AG10803 (cell line): ENCODE data around the gene L3MBTL4.

Experiments
- DNase-seq: peaks from one replicate; pipeline ENCODE4 v3.0.0; 2010; ENCODE audit warnings: low read depth
- H3K4me3 ChIP-seq: 2 replicates; pipeline ENCODE4 v1.5.1; 2011; ENCODE audit warnings: mild to moderate bottlenecking, low read length, control low read depth
- TF ChIP-seq, protein P1 (sequence below): conservative IDR thresholded peaks from 2 replicates; pipeline ENCODE4 v1.5.1; 2011; ENCODE audit warnings: mild to moderate bottlenecking, low read length, control low read depth, inconsistent platforms

The L3MBTL4 gene

DNA sequence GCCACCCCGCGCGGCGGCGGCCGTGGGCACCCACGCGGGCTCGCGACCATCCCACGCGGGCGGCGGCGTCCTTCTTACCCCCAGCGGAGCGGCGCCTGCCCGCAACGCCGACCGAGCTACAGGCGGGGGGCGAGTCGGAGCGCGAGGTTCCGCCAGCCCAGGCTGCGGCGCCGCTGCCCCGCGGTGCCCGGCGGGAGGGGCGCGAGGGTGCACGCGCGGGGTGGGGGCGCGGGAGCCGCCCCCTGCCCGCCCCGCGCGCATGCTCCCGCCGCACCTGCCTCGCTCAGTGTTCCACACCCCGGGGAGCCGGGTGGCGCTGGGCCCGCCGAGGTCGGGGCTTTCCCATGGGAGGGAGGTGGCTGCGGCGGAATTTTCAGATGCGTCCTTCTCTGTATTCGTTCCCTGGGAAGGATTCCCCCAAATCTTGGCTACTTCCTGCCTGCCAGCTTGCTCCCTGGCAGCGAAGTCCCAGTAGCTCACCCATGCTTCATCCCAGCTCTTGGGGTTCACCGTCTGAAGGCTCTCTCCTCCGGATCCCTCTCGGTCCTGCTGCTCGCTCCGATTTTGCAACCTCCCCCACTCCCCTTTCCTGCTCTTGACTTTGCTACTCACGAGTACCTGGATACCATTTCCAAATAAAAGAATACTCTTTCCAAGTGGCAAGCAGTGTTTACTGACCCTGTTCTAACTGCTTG is at the start of gene L3MBTL4:
Gene L3MBTL4, minus strand, starts transcription at position 189 of the 695 bp plus-strand sequence. CDS start 103,286 bp downstream, outside the sequence.
- no peak for DNase-seq
- peak within 1 kb of the TSS; percentile 44 for H3K4me3 ChIP-seq
- TF ChIP-seq, protein P1, sequence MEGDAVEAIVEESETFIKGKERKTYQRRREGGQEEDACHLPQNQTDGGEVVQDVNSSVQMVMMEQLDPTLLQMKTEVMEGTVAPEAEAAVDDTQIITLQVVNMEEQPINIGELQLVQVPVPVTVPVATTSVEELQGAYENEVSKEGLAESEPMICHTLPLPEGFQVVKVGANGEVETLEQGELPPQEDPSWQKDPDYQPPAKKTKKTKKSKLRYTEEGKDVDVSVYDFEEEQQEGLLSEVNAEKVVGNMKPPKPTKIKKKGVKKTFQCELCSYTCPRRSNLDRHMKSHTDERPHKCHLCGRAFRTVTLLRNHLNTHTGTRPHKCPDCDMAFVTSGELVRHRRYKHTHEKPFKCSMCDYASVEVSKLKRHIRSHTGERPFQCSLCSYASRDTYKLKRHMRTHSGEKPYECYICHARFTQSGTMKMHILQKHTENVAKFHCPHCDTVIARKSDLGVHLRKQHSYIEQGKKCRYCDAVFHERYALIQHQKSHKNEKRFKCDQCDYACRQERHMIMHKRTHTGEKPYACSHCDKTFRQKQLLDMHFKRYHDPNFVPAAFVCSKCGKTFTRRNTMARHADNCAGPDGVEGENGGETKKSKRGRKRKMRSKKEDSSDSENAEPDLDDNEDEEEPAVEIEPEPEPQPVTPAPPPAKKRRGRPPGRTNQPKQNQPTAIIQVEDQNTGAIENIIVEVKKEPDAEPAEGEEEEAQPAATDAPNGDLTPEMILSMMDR = no peak

DNA sequence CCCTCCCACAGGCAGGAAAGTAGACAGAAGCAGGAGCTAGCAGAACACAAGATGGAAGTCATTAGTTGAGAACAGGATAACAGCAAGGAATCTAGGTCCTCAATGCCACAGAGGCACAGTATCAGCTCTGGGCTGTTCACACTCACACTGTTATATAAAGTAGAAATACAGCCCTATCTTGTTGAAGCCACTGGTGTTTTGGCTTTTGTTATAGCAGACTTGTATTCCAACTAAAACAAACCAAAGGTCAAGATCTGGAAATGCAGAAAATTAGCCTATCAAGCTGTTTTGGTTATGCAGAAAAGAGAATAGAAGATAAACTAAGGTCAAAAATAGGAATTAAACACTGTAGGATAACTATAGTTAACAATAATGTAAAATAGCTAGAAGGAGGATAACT is 37.5 kb upstream of the L3MBTL4 start:
- TF ChIP-seq, protein P1 = no peak
- no peak overlapping the region for H3K4me3 ChIP-seq
- no peak for DNase-seq

DNA sequence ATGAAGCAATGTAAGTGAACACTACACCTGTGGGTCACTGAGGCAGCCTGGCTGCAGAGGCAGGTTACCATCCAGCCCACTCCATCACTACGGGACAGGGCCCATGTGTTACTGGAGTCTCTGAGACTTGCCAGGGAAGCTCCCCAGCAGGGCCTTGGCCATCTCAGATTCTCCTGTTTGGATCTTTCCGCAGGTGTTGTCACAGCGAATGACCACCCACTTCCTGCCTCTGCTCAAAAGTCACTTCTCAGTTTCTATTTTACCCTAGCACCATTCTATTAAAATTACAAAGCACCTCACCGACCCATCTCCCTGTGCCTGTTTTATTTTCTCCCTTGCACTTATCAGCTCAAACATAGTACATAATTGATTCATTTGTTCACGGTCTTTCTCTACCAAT is 34.5 kb upstream of the L3MBTL4 start:
- DNase-seq = no peak
- H3K4me3 ChIP-seq = no peak overlapping the region
- TF ChIP-seq, protein P1 = no peak

DNA sequence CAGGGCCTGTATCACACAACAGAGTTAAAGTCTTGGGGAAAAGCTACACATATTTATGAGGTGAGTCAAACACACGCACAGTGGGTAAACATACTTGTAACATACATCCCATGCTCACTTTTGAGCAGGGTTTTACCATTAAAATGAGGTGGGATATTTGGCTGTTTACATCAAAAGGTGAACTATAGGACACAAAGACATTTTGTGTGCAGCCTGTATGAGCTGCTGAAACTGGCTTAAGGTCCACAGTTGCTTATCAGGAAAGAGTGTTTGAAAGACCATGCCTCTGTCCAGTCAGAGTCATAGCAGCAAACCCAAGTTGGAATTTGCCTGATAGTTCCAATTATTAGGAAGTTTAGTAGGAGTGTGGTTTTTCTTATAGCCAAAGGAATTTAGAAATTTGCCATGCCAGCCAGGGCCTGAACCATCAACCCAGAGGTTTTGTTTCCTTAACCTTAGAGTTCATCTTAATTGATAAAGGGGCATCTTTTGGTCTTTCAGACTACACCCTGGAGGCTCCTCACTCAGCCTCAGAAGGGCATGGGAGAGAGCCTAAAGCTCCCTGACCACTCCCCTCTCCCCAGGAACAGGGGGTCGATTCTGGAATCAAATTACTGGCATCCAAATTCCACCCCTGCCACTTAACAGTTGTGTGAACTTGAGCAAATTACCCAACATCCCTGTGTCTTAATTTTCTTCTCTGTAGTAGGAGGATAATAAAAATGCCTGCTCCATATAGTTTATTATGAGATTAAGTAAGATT is 29.9 kb upstream of the L3MBTL4 start:
- TF ChIP-seq, protein P1 = no peak
- DNase-seq = no peak
- H3K4me3 ChIP-seq = no peak overlapping the region

DNA sequence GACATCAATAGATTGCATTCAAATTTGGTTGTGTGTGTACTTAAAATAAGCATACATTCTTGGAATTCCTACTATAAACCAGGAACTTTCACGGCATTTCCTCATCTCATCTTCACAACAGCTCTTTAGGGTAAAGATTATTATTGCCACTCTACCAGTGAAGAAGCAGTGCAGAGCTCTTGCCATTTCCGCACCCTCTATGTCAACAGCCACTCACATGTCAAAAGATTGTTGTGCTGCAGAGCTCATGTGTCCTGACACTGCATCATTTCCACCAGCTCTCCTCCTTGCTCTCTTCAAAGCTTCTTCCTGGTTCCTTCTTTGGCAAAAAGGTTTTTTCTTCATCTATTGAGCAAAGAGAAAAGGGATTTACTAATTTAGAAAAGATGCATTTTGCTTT is 26.5 kb upstream of the L3MBTL4 start:
- no peak overlapping the region for H3K4me3 ChIP-seq
- TF ChIP-seq, protein P1 = no peak
- DNase-seq = peak; percentile 1

DNA sequence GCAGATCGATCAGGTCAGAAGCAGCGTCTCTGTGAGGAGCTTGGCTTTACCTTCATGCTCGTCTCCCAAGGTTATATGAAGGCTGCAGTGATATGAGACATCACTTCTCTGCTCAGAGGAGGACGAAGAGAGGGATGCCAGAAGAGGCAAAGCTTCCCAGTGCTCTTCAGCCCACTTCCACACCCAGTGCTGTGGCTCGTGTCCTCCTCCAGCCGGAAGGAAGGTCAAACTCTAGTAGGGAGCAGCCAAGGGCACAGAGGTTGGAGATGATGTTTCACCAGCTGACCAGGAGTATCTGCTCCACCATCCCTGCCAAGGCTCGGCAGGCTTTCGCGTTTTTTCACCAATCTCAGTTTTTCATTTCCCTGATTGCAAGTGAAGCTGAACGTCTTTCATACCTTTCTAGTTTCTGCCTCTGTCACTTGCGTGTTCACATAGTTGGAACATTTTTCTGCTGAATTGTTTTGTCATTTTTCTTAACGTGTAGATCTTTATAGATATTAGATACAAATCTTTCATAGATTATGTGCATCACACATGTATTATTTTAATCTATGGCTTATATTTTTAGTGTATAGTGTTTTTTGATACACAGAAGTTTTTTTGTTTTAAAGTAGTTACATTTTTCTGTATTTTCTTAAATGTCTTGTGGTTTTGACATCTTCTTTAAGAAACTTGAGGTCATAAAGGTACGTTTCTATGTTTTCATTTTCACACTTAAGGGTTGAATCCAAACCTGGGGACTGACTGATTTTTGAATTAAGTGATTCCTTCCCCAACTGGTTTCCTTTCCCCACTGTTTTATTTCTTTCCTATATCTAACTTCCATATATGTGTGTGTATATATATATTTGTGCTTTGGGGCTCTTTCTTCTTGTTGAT is 23.5 kb upstream of the L3MBTL4 start:
- DNase-seq = no peak
- TF ChIP-seq, protein P1 = no peak
- H3K4me3 ChIP-seq = no peak overlapping the region
